ENCODE measurements around the gene TIAM2.

The TIAM2 gene

DNA sequence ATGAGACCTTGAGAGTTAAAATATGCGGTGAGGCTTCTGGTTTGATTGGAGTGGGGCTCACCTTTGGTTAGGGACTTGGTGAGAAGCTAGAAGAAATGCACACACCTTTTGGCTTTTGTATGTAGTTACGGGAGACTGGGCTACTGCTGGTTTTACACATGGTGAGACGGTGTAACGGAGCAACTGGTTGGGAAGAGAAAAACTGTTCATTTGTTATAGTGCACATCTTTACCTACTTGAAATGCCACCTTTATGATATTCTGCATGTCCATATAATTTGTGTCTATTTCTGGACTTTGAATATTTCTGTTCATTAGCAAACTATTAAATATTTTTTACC lies 31.6 kb downstream of the TIAM2 start:
- no peak for DNase-seq

DNA sequence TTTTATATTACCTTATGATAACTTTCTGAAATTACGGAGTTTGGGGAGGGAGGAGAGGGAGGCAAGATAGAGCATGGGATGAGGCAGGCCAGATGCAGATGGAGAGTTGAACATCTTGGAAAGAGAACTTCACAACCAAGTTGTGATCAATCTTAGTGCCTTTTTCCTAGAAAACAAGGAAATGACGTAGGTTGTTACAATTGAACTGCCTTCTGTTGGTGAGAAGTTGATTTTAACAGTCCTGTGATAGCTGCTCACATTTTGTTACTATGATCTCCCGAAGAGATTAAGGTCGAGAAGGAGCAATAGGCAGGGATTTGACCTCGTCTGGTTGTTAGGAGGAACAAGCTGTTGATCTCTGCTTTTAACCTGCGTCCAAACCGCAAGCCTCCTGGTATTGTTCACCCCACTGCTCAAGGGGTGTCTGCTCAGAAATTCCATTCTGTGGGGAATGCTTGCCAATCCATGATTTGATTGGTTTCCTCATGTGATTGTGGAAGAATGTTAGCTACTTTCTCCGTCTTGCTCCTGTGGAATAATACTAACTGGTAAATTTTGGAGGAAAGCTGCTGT lies 35.1 kb downstream of the TIAM2 start:
- no peak for DNase-seq

DNA sequence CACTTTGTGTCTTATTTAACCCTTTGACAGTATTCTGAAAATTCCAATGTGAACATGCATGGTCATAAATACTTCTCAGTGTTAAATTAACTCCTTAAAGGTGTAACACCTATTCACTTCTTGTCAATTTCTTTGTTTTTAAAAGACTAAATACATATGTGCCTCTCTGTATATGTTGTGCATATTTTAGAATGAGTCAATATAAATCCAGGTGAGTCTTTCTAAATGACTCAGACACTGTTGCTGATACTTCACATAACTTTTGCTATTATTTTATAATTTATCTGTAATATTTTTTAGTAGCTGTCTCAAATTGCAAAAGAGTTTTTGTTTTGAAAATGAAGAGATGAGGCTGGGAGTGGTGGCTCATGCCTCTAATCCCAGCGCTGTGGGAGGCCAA lies 36.0 kb downstream of the TIAM2 start:
- DNase-seq: no peak

DNA sequence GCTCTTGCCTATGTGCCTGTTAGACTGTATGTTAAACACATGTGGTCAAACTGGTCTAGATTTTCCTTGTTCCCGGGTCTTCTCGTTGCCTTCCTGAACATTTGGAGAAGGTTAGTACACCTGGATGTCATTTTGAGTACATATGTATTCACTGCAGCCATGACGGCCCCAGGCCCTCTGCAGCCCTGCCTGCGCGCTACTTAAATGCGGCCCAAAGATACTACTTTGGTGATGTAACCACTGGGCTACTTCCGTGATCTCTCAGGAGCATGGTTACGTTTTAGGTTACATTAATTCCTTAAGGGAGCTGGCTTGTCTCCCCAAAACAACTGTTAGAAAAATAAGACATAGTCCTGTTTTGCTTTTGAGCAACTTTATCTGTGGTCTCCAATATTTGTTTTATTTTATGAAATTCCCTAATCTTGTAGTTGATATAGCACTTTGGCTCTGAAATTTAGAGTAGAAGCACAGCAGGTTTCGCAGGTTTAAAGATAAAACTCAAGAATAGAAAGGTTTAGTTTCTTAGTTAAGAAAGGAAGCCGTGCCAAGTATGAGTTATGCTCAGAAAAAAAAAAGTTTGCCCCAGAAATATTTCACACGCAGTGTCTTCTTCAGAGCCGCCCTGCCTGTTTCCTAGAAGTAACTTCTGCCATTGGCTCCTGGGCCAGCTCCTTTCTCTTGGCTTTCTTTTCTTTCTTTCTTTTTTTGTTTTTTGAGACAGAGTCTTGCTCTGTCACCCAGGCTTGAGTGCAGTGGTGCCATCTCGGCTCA lies 38.1 kb downstream of the TIAM2 start:
- DNase-seq: no peak

DNA sequence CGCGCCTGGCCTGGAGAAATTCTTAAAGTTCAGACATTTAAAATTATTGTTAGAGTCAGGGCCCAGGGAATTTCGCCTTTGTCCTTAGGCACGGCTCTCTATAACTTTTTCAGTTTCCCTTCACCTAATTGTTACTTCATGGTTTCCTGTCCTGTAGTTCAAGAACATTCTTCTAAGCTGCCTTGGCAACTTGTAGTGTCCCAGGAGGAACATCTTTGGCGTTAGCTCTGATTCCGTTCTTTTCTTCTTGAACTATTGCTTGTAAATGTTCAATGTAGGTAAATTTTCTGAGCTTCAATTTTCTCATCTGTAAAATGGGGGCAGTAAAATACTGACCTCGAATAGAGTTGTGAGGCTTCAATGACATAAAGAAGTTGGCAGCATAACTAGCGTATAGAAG lies 41.8 kb downstream of the TIAM2 start:
- no peak for DNase-seq

DNA sequence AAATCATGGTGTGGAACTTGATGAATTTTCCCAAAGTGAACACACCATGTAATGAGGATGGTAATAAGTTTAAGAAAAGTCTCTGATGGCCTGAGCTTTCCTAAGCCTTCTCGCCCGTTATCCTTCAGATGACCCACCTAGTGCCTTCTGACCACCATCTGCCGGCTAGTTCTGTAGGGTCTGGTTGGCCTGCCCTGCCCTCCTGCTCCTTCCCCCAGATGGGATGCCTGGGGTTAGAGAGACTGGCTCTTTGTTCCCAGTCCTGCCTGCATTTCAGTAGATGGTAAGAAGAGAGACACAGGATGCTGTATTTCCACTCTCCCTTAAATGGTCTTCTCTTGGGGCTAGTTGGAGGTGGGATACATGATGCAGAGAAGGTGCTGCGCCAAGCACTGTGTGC lies 43.0 kb downstream of the TIAM2 start:
- DNase-seq: no peak

DNA sequence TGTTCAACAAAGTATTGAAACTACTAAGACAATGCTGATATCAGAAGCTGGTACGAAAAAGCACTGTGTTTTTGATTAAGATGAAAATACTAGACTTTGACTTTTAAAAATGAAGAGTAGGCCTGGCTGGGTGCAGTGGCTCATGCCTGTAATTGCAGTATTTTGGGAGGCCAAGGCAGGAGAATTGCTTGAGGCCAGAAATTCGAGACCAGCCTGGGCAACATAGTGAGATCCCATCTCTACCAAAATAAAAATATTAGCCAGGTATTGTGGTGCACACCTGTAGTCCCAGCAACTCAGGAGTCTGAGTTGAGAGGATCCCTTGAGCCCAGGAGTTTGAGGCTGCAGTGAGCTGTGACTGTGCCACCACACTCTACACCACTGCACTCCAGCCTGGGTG lies 43.4 kb downstream of the TIAM2 start:
- DNase-seq: no peak

DNA sequence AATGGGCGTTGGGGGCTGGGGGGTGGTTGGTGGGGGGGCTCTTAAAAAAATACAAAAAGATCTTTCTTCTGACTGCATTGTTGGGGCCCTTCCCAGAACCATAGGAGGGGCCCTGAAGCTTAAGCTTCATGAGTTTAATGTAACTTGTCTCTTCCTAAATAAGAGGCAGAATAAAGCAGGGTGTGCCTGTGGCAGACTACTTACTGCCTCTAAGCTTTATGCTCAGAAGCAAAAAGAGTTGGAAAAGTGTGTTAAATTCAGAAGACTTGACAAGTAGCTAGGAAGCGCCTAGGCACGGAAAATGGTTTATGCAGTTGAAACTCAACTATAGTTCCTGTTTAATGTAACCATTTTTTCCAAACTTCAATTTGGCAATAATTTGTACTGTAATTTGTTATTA lies 44.5 kb downstream of the TIAM2 start:
- no peak for DNase-seq

DNA sequence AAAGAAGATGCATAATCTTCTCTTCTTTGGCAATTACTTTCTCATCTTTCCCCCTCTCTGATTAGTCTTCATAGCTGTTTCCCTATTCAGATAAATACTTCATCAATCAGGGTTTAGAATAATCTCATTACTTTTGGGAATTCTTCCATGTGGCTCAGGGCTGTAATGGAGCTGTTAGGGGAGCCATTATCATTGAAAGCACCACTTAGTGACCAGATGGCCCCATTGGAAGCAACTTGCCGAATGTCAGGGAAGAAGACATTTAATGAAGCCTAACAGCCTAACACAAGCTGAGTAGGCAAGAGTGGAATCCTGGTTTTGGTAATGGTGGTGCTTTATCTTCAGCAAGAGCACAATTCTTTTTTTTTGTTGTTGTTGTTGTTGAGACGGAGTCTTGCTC lies 45.0 kb downstream of the TIAM2 start:
- no peak for DNase-seq

DNA sequence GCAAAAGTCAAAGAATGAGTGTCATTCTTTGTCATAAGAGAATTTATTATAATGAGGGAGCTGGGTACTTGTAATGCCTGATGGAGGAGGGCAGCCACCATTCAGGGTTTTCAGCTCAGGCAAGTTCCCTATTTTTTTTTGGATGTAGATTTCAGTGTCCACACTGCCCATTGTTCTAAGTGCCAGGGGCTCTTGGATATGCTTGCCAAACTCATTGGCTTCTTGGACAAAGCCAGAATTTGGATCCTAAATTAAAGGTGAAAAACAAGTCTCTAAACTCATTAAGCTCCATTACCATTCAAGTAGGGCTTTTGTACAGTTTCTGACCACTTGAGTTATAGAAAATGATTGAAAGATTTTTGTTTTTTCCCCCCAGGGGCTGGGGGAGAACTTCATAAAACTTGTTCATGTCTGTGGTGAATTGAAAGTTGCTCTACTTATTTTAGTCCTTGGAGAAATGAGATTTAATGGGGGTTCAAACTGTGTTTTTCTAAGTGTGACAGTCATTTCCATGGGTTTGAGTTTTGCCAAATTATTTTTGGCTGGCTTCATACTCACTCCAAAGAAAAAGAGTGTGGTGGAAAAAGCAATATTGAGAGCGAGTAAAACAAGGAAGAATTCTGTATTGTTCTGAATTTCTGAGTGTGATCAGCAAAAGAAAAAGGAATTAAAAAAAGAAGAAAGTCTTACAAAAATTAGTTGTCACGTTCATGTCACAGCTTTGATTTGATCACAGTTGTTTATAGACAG lies 46.0 kb downstream of the TIAM2 start:
- no peak for DNase-seq

DNA sequence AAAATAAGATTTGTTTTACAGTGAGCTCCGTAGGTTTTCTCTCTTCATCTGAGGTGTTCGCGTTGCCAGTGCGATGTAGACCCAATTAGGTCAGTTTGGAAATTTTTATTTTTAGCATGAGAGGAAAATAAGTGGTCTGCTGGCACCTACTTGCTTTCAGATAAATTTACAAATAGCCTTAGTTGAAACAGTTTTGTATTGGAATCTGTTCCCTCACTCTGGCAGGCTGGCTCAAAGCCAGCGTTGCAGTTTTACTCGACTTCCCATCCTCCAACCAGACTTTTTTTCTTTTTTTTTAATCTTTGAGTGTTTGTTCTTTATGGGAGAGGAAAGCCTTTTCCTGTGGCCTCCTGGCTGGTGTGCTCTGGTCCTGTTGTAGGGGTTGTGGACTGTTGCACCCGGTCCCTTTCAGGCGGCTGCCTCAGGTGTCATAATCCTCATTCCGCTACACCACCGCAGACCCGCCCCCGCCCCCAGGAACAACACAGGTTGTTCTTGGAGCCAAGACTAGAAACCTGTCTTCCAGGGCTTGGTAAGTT lies 46.7 kb downstream of the TIAM2 start:
- DNase-seq: no peak

DNA sequence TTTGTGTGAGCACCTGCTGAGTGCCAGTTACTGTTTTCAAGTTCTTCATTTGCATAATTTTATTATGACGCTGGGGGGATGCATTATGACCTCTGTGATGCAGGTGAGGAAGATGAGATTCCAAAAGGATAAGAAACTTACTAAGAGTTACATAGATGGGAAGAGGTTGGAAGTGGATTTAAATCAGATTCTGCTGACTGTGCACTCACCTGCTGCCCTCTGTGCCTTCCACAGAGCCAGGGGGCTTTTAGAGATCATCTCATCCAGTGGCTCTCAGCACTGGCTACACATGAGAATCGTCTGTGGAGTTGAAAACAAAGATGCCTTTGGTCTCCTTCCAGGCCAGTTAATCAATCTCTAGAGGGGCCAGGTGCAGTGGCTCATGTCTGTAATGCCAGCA lies 47.9 kb downstream of the TIAM2 start:
- no peak for DNase-seq

DNA sequence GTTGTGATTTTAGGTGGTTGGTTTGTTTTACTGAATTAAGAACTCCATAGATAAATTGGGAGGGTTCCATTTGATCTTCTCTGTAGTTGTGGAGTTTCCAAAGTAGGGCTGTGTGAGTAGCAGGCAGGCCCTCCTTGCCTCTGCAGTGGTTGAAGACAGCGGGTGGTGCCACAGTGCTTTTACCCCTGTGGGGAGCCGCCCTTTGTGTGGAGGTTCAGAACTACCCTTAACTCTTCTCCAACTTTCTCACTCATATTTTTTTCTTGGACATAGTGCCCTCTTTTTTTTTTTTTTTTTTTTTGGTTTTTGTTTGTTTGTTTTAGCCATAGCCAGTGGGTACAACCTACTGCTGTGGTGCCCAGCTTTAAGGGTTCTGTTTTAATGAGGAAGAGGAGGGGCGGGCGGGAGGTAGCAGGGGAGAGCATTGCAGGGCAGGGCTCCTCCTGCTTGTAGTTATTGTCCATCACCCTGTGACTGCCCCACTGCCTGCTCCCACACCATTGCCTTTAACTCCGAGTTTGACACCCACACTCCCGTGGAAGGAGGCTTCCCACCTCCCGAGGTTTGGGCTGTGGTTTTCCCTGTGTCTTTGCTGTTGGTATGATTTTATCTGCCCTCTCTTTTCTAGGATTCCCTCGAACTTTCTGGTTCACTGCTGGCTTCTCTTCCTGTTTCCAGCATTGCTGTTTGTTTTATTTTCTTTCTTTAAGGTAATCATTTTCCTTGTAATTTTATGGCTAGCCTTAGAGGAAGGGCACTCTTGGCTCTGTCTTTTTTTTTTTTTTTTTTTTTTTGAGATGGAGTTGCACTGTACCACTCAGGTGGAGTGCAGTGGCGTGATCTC lies 50.7 kb downstream of the TIAM2 start:
- DNase-seq: no peak

DNA sequence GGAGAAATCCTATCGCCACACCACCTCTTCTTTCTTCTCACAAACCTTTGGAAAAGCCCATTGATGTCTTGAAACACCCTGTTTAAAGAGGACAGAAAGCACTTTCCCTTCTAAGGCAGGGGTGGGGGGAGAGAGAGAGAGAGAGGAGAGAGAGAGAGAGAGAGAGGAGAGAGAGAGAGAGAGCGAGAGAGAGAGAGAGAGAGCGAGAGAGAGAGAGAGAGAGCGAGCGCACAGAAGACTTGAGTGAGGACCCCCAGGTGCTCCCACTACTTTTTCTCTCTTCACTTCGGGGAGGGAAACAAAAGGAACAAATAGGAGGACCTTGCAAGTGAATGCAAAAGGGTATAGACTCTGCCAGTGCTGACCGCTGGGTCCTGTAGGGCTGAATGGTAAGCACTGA lies 52.4 kb downstream of the TIAM2 start:
- DNase-seq: no peak

DNA sequence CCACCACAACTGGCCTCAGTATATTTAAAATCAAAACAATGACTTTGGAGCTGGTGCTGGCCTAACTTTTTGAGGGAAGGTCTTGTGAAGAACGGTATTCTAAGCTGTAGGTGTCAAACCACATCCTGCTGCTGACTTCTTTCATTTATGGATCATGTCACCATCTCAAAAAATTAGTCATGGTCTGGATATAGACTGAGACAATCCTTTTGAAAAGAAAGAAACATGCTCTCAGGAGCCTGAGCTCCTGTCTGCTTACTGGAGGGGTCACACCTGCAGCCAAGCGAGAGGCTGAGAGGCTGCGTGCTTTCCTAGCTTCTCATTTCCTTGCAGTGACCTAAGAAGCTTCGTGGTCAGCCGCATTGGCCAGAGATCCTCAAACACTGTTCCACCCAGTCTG lies 55.2 kb downstream of the TIAM2 start:
- peak; percentile 73 for DNase-seq

DNA sequence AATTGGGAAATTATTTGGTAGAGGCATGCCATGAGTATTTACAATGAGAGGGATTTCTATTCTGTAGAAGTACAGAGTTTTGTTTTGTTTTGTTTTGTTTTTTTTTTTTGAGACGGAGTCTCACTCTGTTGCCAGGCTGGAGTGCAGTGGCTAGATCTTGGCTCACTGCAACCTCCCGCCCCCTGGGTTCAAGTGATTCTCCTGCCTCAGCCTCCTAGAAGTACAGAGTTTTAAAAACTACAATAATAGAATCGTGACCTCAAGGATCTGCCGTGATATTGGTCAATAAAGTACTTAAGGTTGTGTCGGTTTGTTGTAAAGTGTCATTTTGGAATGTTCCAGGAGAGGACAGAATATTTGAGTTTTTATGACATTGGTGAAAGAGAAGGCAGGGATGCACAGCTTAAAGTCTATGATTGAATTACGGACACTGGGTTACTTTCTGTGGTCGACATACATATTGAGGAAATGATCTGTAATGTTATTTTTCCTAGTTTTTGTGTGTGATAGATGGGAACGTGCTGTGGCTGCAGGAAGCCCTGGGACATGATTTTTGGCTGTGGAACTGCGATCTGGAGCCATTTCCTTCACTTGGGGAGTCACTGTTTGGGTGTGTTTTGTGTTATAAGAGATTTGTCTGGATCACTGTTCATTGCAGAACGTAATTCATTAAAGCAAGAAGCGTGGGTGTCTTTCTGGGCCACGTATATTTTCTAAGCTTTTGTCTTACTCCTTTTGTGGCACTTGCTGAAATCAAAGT lies 59.6 kb downstream of the TIAM2 start:
- no peak for DNase-seq

DNA sequence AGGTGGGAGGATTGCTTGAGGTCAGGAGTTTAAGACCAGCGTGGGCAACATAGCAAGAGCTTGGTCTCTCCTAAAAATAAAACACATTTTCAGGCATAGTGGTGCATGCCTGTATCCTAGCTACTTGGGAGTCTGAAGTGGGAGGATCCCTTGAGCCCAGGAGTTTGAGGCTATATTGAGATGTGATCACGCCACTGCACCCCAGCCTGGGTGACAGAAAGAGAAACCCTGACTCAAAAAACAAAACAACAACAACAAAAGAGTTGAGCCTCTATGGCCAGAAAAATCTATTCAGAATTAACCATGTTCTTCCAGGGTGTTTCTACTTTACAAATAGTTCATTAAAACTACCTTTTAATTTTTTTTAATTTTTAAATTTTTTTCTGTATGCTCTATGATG lies 60.6 kb downstream of the TIAM2 start:
- no peak for DNase-seq

DNA sequence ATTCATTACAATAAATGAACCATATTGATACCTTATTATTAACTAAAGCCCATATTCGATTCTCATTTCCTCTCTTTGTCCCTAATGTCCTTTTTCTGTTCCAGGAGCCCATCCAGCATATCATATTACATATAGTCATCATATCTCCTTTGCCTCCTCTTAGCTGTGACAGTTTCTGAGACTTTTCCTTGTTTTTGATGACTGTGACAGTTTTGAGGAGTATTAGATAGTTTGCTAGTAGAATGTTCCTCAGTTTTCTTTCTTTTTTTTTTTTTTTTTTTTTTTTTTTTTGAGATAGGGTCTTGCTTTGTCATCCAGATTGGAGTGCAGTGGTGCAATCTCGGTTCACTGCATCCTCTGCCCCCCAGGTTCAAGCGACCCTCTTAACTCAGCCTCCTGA lies 61.6 kb downstream of the TIAM2 start:
- no peak for DNase-seq

DNA sequence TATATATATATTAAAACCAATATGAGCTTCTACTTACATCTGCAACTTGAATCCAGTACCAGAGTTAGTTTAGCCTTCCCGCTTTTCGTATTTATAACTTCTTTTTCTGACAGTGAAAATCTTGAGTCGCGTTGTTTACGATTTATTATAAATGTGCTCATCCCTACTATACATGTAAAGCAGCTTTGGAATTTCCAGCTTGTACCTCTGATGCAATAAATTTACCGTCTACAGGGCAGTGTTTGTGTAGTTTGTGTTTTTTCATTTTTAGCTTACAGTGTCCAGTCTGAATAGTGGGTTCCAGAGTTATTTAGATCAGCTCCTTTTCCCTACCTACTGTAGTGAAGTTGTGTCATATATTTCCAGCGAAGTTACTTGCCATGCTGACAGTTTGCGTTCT lies 66.3 kb downstream of the TIAM2 start:
- DNase-seq: no peak

DNA sequence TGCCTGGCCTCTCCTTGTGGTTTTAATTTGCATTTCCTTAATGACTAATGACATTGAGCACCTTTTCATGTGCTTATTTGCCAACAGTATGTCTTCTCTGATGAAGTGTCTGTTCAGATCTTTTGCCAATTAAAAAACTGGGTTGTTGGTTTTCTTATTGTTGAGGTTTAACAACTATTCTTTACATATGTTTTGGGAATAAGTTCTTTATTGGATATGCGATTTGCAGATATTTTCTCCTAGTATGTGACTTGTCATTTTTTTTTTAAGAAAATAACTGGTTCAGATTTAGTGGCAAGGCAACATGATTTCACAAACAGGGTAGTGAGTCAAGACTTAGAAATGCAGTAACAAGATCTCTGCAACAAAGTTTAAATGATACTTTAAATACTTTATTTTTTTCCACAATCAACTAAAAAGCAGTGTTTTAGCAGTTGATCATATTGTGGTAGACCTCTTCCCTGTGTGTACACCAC lies 67.8 kb downstream of the TIAM2 start:
- no peak for DNase-seq

DNA sequence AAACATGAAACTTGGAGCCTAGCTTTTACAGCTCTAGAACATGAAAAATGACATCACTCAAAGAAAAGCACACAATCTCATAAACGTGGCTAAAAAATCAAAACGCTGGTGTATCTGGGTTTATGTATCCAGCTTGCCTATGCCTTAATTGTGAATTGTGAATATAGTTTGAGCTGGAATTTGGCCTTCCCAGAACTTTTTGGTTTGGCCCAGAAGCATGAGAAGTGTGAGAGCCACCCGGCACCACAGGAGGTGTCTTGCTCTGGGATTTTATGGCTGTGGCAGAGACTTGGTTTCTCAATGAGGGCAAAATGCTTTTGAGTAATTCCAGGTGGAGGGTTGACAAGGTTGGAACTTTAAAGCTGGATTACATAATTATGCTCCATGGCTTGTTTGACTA lies 69.2 kb downstream of the TIAM2 start:
- no peak for DNase-seq

DNA sequence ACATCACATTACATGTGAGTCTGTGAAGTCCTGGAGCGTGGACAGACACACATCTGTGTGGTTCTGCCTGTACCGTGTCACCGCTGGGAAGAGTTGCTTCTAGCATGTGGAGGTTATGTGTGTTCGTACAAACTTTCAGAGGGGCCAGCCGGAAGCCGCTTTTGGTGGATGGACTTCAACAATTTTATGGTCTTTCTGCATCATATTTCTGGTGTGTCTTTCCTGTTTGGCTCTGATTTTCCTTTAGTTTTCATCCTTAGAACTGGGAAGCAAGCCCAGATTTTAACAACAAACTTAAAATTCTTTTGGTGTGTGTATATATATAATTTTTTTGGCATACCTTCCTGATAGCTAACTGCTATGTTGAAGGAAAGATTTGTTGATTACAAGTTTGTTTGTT lies 71.2 kb downstream of the TIAM2 start:
- DNase-seq: no peak
